A673 (cell line): Measurements from ENCODE around the gene SEC16B. TPM values are rescaled to one million over a fixed set of nuclear protein-coding genes. Genes with fewer than 3 reads are reported as not detected.

Experiments used
- BruUV-seq: library from RNA; stranded (reverse); fragments of 400-500 nt; replicated peaks from 2 replicates; lab custom pipeline; 2021; lab: Mats Ljungman, UMichigan
- CTCF ChIA-PET: fragments of 300-600 bp; sonication (Branson Sonifier 250); formaldehyde crosslinking; loops from one replicate; lab custom pipeline; 2022; ENCODE audit warnings: antibody characterized with exemption; lab: Charles Lee
- POLR2A ChIA-PET: fragments of 300-600 bp; sonication (Branson Sonifier 250); formaldehyde crosslinking; loops from one replicate; lab custom pipeline; 2022; ENCODE audit warnings: antibody characterized with exemption; ENCODE audit not compliant: low non-redundant PET; lab: Charles Lee
- DNase-seq: peaks from one replicate; pipeline ENCODE4 v3.0.0-alpha.2; 2015; ENCODE audit warnings: low spot score
- H3K27ac ChIP-seq: fragments of 200-600 bp; sonication (generic); 2 replicates; pipeline ENCODE4 v1.5.1; 2016; ENCODE audit warnings: mixed run types, low read depth, mild to moderate bottlenecking, mixed read lengths, antibody characterized with exemption, low read length; ENCODE audit not compliant: poor library complexity, severe bottlenecking
- H3K27me3 ChIP-seq: fragments of 200-600 bp; sonication (generic); replicated peaks from 2 replicates; pipeline ENCODE4 v1.6.1; 2017; ENCODE audit warnings: mixed run types, low read depth, mild to moderate bottlenecking, mixed read lengths, antibody characterized with exemption, low read length; ENCODE audit not compliant: insufficient read depth, poor library complexity
- H3K36me3 ChIP-seq: fragments of 200-600 bp; sonication (generic); 2 replicates; pipeline ENCODE4 v1.6.1; 2016; ENCODE audit warnings: mixed run types, mild to moderate bottlenecking, mixed read lengths, antibody characterized with exemption, low read length; ENCODE audit not compliant: insufficient read depth, poor library complexity, severe bottlenecking
- H3K4me1 ChIP-seq: fragments of 200-600 bp; sonication (generic); 2 replicates; pipeline ENCODE4 v1.6.1; 2017; ENCODE audit warnings: mixed run types, mild to moderate bottlenecking, mixed read lengths, antibody characterized with exemption, low read length; ENCODE audit not compliant: insufficient read depth, poor library complexity, severe bottlenecking
- H3K4me3 ChIP-seq: fragments of 200-600 bp; sonication (generic); 2 replicates; pipeline ENCODE4 v1.5.1; 2016; ENCODE audit warnings: low read depth, mixed run types, mild to moderate bottlenecking, mixed read lengths, low read length; ENCODE audit not compliant: poor library complexity, severe bottlenecking
- H3K9me3 ChIP-seq: fragments of 200-600 bp; sonication (generic); 2 replicates; pipeline ENCODE4 v1.6.1; 2016; ENCODE audit warnings: mixed run types, low read depth, mild to moderate bottlenecking, mixed read lengths, antibody characterized with exemption, low read length; ENCODE audit not compliant: poor library complexity, severe bottlenecking
- CTCF ChIP-seq: fragments of 300-800, 200-600 bp; sonication (generic); conservative IDR thresholded peaks from 2 replicates; pipeline ENCODE4 v1.5.1; 2017; ENCODE audit warnings: low read depth, mild to moderate bottlenecking, antibody characterized with exemption, low read length, moderate library complexity, mixed read lengths
- EZH2 ChIP-seq: fragments of 200-600 bp; sonication (generic); IDR thresholded peaks from 2 replicates; pipeline ENCODE4 v1.6.1; 2017; ENCODE audit warnings: borderline replicate concordance, low read depth, mild to moderate bottlenecking, mixed read lengths, antibody characterized with exemption, low read length; ENCODE audit not compliant: poor library complexity, severe bottlenecking
- intact Hi-C: fragments of 100-400 bp; cut with micrococcal nuclease; formaldehyde crosslinking; loops from one replicate; pipeline ENCODE4 v1.10.0; 2022; ENCODE audit not compliant: unreplicated experiment
- total RNA-seq: library from RNA; stranded (reverse); gene quantifications from 2 replicates; pipeline ENCODE4 v1.2.3, GENCODE V29; 2021

The SEC16B gene
- total RNA-seq, 1 experiment from 2014 or later, result 1.3 TPM

GRCh38 chr1:177937174-177937770 lies 32.6 kb downstream of the SEC16B start:
- H3K4me3 ChIP-seq, result no peak overlapping the region
- CTCF ChIA-PET, result no interaction called here
- H3K27ac ChIP-seq, result no peak overlapping the region
- no peaks in the 10 kb centered on the region for H3K36me3 ChIP-seq
- POLR2A ChIA-PET, result no interaction called here
- no peaks in the 10 kb centered on the region for H3K27me3 ChIP-seq
- no peaks in the 10 kb centered on the region for H3K9me3 ChIP-seq
- no peaks in the 10 kb centered on the region for H3K4me1 ChIP-seq
- intact Hi-C loops, result no loop called here
- BruUV-seq, result no TSS peak
- no peak for DNase-seq
- TF ChIP-seq EZH2, result no peak
- no peak for TF ChIP-seq CTCF

- CTCF ChIA-PET, result no interaction called here
- Histone ChIP-seq H3K36me3 (no peaks in the 10 kb centered on the region), H3K27ac (no peak overlapping the region), H3K4me3 (no peak overlapping the region), H3K4me1 (no peaks in the 10 kb centered on the region), H3K27me3 (no peaks in the 10 kb centered on the region), H3K9me3 (no peaks in the 10 kb centered on the region)
- POLR2A ChIA-PET, result no interaction called here
- no TSS peak for BruUV-seq
- intact Hi-C loops, result no loop called here
- TF ChIP-seq CTCF, result no peak
- TF ChIP-seq EZH2, result no peak
- no peak for DNase-seq
Observed at GRCh38 chr1:177935638-177936415, 34.0 kb downstream of the SEC16B start.

DNA sequence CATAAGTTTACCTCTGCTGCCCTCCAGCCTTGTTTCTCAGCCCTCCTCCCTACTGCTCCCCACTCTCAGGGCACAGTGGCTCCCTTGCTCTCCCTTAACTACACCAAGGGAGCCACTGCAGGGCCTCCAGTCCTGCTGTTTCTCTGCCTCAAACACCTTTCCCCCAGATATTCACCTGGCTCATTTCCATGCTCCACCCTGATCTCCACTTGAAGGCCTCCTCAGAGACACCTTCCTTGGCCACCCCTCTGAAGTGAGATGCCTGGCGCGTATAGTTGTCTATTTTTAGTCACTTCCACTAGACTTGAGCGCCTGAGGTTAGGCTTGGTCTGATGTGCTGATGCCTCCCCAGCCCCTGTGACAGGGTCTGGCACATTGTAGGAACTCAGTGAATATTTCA lies 34.9 kb downstream of the SEC16B start:
- Histone ChIP-seq H3K4me3 (no peak overlapping the region), H3K9me3 (no peaks in the 10 kb centered on the region), H3K36me3 (no peaks in the 10 kb centered on the region), H3K4me1 (no peaks in the 10 kb centered on the region), H3K27ac (no peak overlapping the region), H3K27me3 (no peaks in the 10 kb centered on the region)
- POLR2A ChIA-PET, result no interaction called here
- CTCF ChIA-PET, result no interaction called here
- BruUV-seq, result no TSS peak
- TF ChIP-seq CTCF (no peak), EZH2 (no peak)
- intact Hi-C loops, result no loop called here
- DNase-seq, result no peak
